ENCODE measurements around the gene PKD2L1. TPM values are rescaled to one million over a fixed set of nuclear protein-coding genes. Genes with fewer than 3 reads are reported as not detected.

The PKD2L1 gene
- polyA plus RNA-seq, 1 donor = 0.48 TPM

GRCh38 chr10:100345570-100346330 lies 15.7 kb upstream of the PKD2L1 start:
- H3K27me3 ChIP-seq (ENCODE audit: control insufficient read depth, insufficient read depth, low read length) = peaks cover 11% of the 10 kb centered on the region

GRCh38 chr10:100344241-100344788 lies 14.3 kb upstream of the PKD2L1 start:
- Histone ChIP-seq H3K27ac (ENCODE audit: low read length) (no peak overlapping the region), H3K36me3 (ENCODE audit: control insufficient read depth, insufficient read depth, low read length) (no peaks in the 10 kb centered on the region), H3K9me3 (ENCODE audit: control insufficient read depth, low read depth, low read length) (no peaks in the 10 kb centered on the region), H3K4me1 (ENCODE audit: control insufficient read depth, insufficient read depth, low read length) (peaks cover 32% of the 10 kb centered on the region), H3K4me3 (ENCODE audit: low read length) (no peak overlapping the region), H3K27me3 (ENCODE audit: control insufficient read depth, insufficient read depth, low read length) (peaks cover 11% of the 10 kb centered on the region)
- WGBS (ENCODE audit: insufficient coverage, low lambda C conversion rate) = 79% methylated on average over 3 of the region's 3 CpGs
- DNase-seq = no peak

More at GRCh38 chr10:100345570-100346330, 15.7 kb upstream of the PKD2L1 start:
- Histone ChIP-seq H3K9me3 (ENCODE audit: control insufficient read depth, low read depth, low read length) (no peaks in the 10 kb centered on the region), H3K4me1 (ENCODE audit: control insufficient read depth, insufficient read depth, low read length) (peaks cover 30% of the 10 kb centered on the region), H3K4me3 (ENCODE audit: low read length) (peak overlapping the region; percentile 76), H3K27ac (ENCODE audit: low read length) (no peak overlapping the region), H3K36me3 (ENCODE audit: control insufficient read depth, insufficient read depth, low read length) (peaks cover 3% of the 10 kb centered on the region)
- no CpG with 5 or more reads among the region's 9 CpGs for WGBS (ENCODE audit: insufficient coverage, low lambda C conversion rate)
- no peak for DNase-seq

DNA sequence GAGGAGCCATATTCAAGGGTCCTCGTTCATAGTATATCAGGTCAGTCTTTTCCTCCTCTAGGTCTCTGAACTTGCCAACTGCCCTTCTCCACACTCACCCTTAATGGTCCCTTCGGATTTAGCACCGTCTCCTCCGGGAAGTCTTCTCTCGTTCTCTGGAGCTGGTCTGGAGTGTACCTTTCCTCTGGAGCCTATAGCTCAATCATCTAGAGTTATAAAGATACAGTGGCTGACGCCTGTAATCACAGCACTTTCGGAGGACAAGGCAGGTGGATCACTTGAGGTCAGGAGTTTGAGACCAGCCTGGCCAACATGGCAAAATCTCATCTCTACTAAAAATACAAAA lies 12.6 kb upstream of the PKD2L1 start:
- Histone ChIP-seq H3K9me3 (ENCODE audit: control insufficient read depth, low read depth, low read length) (no peaks in the 10 kb centered on the region), H3K27me3 (ENCODE audit: control insufficient read depth, insufficient read depth, low read length) (peaks cover 11% of the 10 kb centered on the region), H3K4me3 (ENCODE audit: low read length) (no peak overlapping the region), H3K27ac (ENCODE audit: low read length) (no peak overlapping the region), H3K36me3 (ENCODE audit: control insufficient read depth, insufficient read depth, low read length) (no peaks in the 10 kb centered on the region), H3K4me1 (ENCODE audit: control insufficient read depth, insufficient read depth, low read length) (peaks cover 22% of the 10 kb centered on the region)
- DNase-seq = no peak
- 20% methylated on average over 1 of the region's 7 CpGs for WGBS (ENCODE audit: insufficient coverage, low lambda C conversion rate)

DNA sequence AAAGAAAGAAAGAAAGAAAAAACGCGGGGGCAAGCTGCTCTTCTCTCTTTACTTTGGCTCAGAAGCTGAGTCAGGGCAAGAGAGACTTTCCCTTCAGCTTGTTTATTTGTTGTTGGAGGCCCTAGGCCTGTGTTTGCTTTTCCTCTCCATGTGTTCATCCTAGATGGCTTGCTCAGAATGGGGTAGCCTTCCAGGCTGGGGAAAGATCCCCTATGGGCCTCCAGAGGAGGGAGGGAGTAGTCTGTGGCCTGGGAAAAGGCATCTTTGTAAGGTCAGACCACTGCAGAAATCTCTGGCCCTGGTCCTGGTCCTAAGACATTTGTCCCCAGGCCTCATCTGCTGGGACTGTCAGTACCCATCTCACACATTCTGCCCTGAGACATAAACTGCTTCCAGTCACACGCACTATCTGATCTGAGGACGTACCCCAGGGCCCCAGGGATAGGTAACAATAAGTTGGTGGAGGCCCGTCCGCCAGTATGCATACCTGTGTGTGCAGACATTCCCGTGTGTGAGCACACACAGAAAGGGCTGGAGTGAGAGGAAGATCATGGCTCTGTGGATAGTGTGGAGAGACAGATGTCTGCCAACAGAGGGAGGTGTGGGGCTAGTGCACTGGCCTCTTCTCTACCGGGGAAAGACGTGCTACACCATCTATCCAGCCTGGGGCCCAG lies 12.1 kb upstream of the PKD2L1 start:
- Histone ChIP-seq H3K27ac (ENCODE audit: low read length) (no peak overlapping the region), H3K4me3 (ENCODE audit: low read length) (no peak overlapping the region), H3K9me3 (ENCODE audit: control insufficient read depth, low read depth, low read length) (no peaks in the 10 kb centered on the region), H3K4me1 (ENCODE audit: control insufficient read depth, insufficient read depth, low read length) (peaks cover 22% of the 10 kb centered on the region), H3K36me3 (ENCODE audit: control insufficient read depth, insufficient read depth, low read length) (no peaks in the 10 kb centered on the region), H3K27me3 (ENCODE audit: control insufficient read depth, insufficient read depth, low read length) (peaks cover 9% of the 10 kb centered on the region)
- peak; percentile 57 to 72 for DNase-seq
- WGBS (ENCODE audit: insufficient coverage, low lambda C conversion rate) = no CpG with 5 or more reads among the region's 9 CpGs

DNA sequence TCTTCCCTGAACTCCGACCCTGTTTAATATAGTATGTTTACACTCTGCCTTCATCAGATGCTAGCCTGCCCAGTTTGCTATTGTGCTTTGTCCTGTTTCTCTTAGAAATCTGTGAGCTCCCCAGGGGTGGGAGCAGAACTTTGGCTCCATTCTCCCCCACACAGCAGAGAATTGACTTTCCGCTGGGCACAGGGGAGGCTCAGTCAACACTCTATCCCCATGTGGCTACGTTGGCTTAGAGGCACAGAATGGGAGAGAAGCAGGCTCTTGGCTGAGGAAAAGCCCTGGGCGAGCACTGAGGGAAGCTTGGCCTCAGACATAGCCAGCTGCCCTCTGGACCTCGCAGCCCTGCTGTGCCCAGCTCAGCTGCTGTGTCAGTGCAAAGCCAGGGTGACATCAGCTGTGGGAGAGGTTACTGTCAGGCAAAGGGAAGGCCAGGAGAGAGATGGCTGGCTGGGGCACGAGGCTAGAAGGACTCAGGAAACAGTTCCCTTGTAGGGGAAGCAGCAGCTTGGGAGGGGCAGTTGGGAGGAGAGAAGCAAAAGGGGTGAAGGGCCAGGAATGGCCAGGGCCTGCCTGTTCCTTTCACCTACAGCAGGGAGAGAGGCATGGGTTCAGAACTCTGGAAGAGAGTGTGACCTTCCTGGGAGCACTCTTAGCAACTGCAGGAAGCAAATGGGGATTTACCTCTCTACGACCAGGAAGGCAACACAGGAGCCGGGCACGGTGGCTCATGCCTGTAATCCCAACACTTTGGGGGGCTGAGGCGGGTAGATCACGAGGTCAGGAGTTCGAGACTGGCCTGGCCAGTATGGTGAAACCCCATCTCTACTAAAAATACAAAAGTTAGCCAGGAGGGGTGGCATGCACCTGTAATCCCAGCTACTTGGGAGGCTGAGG lies 11.2 kb upstream of the PKD2L1 start:
- Histone ChIP-seq H3K36me3 (ENCODE audit: control insufficient read depth, insufficient read depth, low read length) (no peaks in the 10 kb centered on the region), H3K27ac (ENCODE audit: low read length) (peak overlapping the region; percentile 12), H3K4me3 (ENCODE audit: low read length) (no peak overlapping the region), H3K27me3 (ENCODE audit: control insufficient read depth, insufficient read depth, low read length) (peaks cover 9% of the 10 kb centered on the region), H3K4me1 (ENCODE audit: control insufficient read depth, insufficient read depth, low read length) (peaks cover 22% of the 10 kb centered on the region), H3K9me3 (ENCODE audit: control insufficient read depth, low read depth, low read length) (no peaks in the 10 kb centered on the region)
- WGBS (ENCODE audit: insufficient coverage, low lambda C conversion rate) = no CpG with 5 or more reads among the region's 12 CpGs
- DNase-seq = peak; percentile 67 to 72

- no peak for DNase-seq
- Histone ChIP-seq H3K4me1 (ENCODE audit: control insufficient read depth, insufficient read depth, low read length) (peaks cover 18% of the 10 kb centered on the region), H3K27me3 (ENCODE audit: control insufficient read depth, insufficient read depth, low read length) (peaks cover 4% of the 10 kb centered on the region), H3K9me3 (ENCODE audit: control insufficient read depth, low read depth, low read length) (no peaks in the 10 kb centered on the region), H3K36me3 (ENCODE audit: control insufficient read depth, insufficient read depth, low read length) (no peaks in the 10 kb centered on the region), H3K27ac (ENCODE audit: low read length) (no peak overlapping the region), H3K4me3 (ENCODE audit: low read length) (no peak overlapping the region)
- WGBS (ENCODE audit: insufficient coverage, low lambda C conversion rate) = no CpG with 5 or more reads among the region's 5 CpGs
Observed at GRCh38 chr10:100339236-100339635, 9.2 kb upstream of the PKD2L1 start.

DNA sequence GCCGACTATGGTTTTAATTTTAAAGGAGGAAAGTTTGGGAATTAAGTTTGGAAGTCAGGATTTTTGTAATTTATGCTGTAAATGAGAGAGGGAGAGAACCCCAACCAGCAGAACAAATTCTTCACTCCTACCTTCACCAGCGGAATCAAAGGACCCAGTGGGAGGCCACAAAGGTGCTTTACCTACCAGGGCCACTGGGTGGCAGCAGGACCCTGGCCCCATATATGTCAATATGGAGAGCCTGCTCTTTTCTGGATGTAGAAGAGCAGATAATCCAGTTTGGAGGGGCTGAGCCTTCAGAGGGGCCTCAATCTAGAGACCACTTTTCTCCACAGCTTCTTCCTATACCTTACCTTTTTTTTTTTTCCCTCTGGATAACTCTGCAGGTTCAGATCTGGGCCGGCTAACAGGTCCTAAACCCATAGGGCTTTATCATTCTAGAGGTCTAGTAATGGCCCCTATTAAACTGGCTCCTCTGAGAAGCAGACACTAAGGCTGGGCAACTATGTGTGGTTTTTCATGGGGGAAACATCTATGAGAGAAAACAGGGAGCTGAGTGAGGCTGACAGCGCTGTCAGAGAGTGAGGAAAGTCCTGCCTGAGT lies 8.5 kb upstream of the PKD2L1 start:
- H3K36me3 ChIP-seq (ENCODE audit: control insufficient read depth, insufficient read depth, low read length) = no peaks in the 10 kb centered on the region
- H3K4me1 ChIP-seq (ENCODE audit: control insufficient read depth, insufficient read depth, low read length) = peaks cover 18% of the 10 kb centered on the region
- WGBS (ENCODE audit: insufficient coverage, low lambda C conversion rate) = no CpG with 5 or more reads among the region's 4 CpGs
- peak in 1 of 2 donors; percentile 48 for DNase-seq
- H3K27me3 ChIP-seq (ENCODE audit: control insufficient read depth, insufficient read depth, low read length) = peaks cover 4% of the 10 kb centered on the region
- no peak overlapping the region for H3K27ac ChIP-seq (ENCODE audit: low read length)
- no peak overlapping the region for H3K4me3 ChIP-seq (ENCODE audit: low read length)
- no peaks in the 10 kb centered on the region for H3K9me3 ChIP-seq (ENCODE audit: control insufficient read depth, low read depth, low read length)

DNA sequence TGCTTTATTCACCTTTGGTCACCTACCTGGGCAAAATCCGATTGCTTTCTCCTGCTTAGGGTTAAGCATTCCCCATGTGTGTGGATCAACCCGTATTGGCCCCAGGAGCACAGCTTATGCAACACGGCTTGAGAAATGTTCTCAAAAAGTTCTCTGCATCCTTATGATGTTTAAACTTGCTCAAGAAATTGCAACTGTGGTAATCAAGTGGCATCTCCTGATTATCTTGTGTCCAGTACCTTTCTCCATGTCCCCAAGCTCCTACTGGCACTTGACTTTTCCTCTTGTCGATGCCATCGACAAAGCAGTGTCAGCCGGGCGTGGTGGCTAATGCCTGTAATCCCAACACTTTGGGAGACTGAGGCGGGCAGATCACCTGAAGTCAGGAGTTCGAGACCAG lies 4.7 kb upstream of the PKD2L1 start:
- H3K27me3 ChIP-seq (ENCODE audit: control insufficient read depth, insufficient read depth, low read length) = peaks cover 28% of the 10 kb centered on the region
- DNase-seq = no peak
- H3K4me3 ChIP-seq (ENCODE audit: low read length) = no peak overlapping the region
- no peaks in the 10 kb centered on the region for H3K36me3 ChIP-seq (ENCODE audit: control insufficient read depth, insufficient read depth, low read length)
- WGBS (ENCODE audit: insufficient coverage, low lambda C conversion rate) = no CpG with 5 or more reads among the region's 9 CpGs
- no peak overlapping the region for H3K27ac ChIP-seq (ENCODE audit: low read length)
- no peaks in the 10 kb centered on the region for H3K9me3 ChIP-seq (ENCODE audit: control insufficient read depth, low read depth, low read length)
- no peaks in the 10 kb centered on the region for H3K4me1 ChIP-seq (ENCODE audit: control insufficient read depth, insufficient read depth, low read length)

DNA sequence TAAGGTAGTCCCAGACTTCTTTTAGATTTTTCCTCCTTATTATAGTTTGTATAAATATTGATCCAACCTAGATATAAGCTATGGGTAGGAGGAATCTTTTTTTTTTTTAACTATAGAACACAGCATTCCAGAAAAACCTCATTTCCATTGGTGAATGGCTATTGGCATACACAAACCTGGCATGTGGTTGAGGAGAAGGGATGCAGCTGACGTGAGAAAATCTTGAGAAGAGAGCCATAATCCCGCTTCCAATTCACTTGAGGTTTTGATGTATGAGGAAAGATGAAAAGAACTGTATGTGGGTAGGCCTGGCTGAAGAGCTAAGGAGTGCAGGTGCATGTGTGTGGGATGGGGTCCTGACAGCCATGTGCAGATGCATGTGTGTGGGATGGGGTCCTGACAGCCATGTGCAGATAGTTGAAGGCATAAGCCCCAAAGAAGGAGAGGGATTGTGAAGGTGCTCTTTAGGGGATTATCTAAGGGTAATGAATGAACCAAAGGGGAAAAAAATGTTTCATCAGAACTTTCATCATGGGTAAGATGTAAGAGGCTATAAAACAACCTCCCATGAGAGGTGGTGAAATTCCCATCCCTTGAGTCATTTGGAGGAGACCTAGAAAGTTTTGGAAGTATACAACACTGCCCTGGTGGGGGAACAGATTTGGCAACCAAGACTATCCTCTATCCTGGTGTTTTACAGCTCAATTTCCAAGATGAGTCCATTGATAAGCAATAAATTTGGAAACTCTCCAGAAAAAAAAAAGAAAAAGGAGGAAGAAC lies 3.8 kb upstream of the PKD2L1 start:
- no peaks in the 10 kb centered on the region for H3K36me3 ChIP-seq (ENCODE audit: control insufficient read depth, insufficient read depth, low read length)
- no peak overlapping the region for H3K27ac ChIP-seq (ENCODE audit: low read length)
- peaks cover 31% of the 10 kb centered on the region for H3K27me3 ChIP-seq (ENCODE audit: control insufficient read depth, insufficient read depth, low read length)
- no peak for DNase-seq
- H3K4me3 ChIP-seq (ENCODE audit: low read length) = no peak overlapping the region
- H3K9me3 ChIP-seq (ENCODE audit: control insufficient read depth, low read depth, low read length) = no peaks in the 10 kb centered on the region
- no peaks in the 10 kb centered on the region for H3K4me1 ChIP-seq (ENCODE audit: control insufficient read depth, insufficient read depth, low read length)
- WGBS (ENCODE audit: insufficient coverage, low lambda C conversion rate) = 80% methylated on average over 2 of the region's 2 CpGs

Data from large intestine (tissue), 3 donors.